ENCODE measurements around the gene MBNL2. TPM values are rescaled to one million over a fixed set of nuclear protein-coding genes. Genes with fewer than 3 reads are reported as not detected.

The MBNL2 gene
- total RNA-seq, 1 experiment from 2014 or later: 0.85 TPM

DNA sequence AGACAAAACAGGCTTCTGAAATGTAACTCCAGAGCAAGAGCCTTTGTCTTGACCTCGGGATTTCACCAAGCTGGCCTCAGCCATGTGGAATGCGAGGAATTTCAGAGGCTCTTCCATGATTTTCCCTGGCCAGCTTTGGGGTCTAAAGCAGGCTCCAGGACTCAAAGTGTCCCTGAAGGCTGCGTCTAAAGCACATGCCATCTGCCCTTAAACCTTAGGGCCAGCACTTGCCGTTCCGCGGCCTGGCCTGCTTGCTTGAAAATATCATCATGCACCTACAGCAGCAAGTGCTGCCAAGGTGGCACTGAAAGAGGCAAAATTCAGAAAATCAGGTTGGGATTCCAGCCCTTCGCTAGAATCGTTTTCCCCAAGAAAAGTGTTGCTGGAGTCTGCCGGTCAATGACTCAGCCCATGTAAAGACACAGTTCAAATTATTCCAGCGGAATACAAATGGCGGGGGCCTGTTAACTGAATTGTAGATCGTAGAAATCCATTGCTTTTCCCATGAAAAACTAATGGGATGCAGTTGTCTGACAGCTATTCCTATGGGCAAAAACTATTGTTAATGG is 106.2 kb downstream of the MBNL2 start:
- H3K27ac Mint-ChIP-seq: no peak overlapping the region; the same call in none of the 2 replicates
- DNase-seq (ENCODE audit: low spot score) (peak; percentile 57), ATAC-seq (peak; percentile 97)
- no peak overlapping the region for H3K4me3 Mint-ChIP-seq
- CTCF ChIA-PET: interaction anchor here (0.6 to 0.7 kb wide), 3 partner anchors 16 to 59 kb away, joined by 3 to 5 read pairs (median 4); no protein-coding TSS in a partner anchor
- TF ChIP-seq ZNF317 (CRISPR knock-in tag; IDR thresholded peaks at IDR 0.05; ENCODE audit: borderline replicate concordance, low read depth) (no peak), ETV6 (CRISPR knock-in tag; IDR thresholded peaks at IDR 0.05) (no peak), SOX15 (CRISPR knock-in tag; IDR thresholded peaks at IDR 0.05) (no peak), NFYB (CRISPR knock-in tag; conservative IDR thresholded peaks at IDR 0.05; ENCODE audit: low read depth) (no peak), TCF7 (CRISPR knock-in tag; IDR thresholded peaks at IDR 0.05; ENCODE audit: low read depth) (no peak), NR3C1 (CRISPR knock-in tag; conservative IDR thresholded peaks at IDR 0.05; ENCODE audit: low read depth) (no peak)
- TF ChIP-seq, protein P1, sequence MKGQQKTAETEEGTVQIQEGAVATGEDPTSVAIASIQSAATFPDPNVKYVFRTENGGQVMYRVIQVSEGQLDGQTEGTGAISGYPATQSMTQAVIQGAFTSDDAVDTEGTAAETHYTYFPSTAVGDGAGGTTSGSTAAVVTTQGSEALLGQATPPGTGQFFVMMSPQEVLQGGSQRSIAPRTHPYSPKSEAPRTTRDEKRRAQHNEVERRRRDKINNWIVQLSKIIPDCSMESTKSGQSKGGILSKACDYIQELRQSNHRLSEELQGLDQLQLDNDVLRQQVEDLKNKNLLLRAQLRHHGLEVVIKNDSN (CRISPR knock-in tag; IDR thresholded peaks at IDR 0.05): no peak
- TF ChIP-seq, protein P2, sequence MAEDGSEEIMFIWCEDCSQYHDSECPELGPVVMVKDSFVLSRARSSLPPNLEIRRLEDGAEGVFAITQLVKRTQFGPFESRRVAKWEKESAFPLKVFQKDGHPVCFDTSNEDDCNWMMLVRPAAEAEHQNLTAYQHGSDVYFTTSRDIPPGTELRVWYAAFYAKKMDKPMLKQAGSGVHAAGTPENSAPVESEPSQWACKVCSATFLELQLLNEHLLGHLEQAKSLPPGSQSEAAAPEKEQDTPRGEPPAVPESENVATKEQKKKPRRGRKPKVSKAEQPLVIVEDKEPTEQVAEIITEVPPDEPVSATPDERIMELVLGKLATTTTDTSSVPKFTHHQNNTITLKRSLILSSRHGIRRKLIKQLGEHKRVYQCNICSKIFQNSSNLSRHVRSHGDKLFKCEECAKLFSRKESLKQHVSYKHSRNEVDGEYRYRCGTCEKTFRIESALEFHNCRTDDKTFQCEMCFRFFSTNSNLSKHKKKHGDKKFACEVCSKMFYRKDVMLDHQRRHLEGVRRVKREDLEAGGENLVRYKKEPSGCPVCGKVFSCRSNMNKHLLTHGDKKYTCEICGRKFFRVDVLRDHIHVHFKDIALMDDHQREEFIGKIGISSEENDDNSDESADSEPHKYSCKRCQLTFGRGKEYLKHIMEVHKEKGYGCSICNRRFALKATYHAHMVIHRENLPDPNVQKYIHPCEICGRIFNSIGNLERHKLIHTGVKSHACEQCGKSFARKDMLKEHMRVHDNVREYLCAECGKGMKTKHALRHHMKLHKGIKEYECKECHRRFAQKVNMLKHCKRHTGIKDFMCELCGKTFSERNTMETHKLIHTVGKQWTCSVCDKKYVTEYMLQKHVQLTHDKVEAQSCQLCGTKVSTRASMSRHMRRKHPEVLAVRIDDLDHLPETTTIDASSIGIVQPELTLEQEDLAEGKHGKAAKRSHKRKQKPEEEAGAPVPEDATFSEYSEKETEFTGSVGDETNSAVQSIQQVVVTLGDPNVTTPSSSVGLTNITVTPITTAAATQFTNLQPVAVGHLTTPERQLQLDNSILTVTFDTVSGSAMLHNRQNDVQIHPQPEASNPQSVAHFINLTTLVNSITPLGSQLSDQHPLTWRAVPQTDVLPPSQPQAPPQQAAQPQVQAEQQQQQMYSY (CRISPR knock-in tag; IDR thresholded peaks at IDR 0.05): no peak
- no peaks in the 10 kb centered on the region for H3K36me3 Mint-ChIP-seq
- peaks cover 19% of the 10 kb centered on the region for H3K4me1 Mint-ChIP-seq
- POLR2A ChIA-PET: no interaction called here
- no peaks in the 10 kb centered on the region for H3K27me3 Mint-ChIP-seq (ENCODE audit: low read depth)
- no peaks in the 10 kb centered on the region for H3K9me3 Mint-ChIP-seq

DNA sequence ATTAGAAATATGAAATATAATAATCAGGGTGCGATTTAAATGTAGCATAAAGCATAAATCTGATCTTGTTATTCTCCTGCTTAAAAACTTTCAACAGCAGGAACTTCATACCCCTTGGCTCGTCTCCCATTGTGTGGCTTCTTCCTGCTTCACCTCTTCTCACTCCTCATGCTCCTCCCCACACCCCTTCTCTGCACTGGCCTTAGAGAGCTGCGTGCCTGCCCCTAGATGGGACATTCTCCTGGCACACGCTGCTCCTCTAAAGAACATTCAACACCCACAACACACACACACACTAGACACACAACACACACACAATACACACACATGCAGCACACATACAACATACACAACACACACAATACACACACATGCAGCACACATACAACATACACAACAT is 107.2 kb downstream of the MBNL2 start:
- no peaks in the 10 kb centered on the region for H3K36me3 Mint-ChIP-seq
- TF ChIP-seq ZNF121 (CRISPR knock-in tag; IDR thresholded peaks at IDR 0.05): no peak
- TF ChIP-seq, protein P3, sequence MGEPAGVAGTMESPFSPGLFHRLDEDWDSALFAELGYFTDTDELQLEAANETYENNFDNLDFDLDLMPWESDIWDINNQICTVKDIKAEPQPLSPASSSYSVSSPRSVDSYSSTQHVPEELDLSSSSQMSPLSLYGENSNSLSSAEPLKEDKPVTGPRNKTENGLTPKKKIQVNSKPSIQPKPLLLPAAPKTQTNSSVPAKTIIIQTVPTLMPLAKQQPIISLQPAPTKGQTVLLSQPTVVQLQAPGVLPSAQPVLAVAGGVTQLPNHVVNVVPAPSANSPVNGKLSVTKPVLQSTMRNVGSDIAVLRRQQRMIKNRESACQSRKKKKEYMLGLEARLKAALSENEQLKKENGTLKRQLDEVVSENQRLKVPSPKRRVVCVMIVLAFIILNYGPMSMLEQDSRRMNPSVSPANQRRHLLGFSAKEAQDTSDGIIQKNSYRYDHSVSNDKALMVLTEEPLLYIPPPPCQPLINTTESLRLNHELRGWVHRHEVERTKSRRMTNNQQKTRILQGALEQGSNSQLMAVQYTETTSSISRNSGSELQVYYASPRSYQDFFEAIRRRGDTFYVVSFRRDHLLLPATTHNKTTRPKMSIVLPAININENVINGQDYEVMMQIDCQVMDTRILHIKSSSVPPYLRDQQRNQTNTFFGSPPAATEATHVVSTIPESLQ (CRISPR knock-in tag; IDR thresholded peaks at IDR 0.05): no peak
- no peak for TF ChIP-seq CREB1 (CRISPR knock-in tag; IDR thresholded peaks at IDR 0.05)
- DNase-seq (ENCODE audit: low spot score): no peak
- CTCF ChIA-PET: no interaction called here
- POLR2A ChIA-PET: interaction anchor here (0.5 kb wide), 1 partner anchor 518 kb away, joined by 8 read pairs; no protein-coding TSS in a partner anchor
- H3K27me3 Mint-ChIP-seq (ENCODE audit: low read depth): no peaks in the 10 kb centered on the region
- H3K9me3 Mint-ChIP-seq: no peaks in the 10 kb centered on the region
- no peak overlapping the region; the same call in 1 of the 2 replicates for H3K27ac Mint-ChIP-seq
- ATAC-seq: no peak
- H3K4me3 Mint-ChIP-seq: no peak overlapping the region
- peaks cover 21% of the 10 kb centered on the region for H3K4me1 Mint-ChIP-seq

DNA sequence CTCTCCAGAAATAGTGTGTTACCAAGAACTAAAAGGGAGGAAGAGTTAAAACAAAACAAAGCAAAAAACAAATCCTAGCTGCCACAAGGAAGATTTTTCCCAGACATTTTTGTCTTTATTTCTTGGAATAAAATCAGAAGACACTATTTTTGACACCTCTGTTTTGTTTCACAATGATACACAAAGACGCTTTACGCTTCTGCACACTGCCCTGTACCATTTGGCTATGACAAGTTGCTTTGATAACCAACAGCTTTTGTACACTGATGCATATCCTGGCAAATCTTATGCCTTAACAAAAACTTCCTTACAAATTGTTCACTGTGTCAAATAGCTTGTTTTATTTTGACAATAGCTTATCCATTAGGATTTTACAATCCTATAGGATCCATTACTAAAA is 108.3 kb downstream of the MBNL2 start:
- Mint-ChIP-seq H3K4me3 (no peak overlapping the region), H3K4me1 (peaks cover 25% of the 10 kb centered on the region)
- TF ChIP-seq, protein P4, sequence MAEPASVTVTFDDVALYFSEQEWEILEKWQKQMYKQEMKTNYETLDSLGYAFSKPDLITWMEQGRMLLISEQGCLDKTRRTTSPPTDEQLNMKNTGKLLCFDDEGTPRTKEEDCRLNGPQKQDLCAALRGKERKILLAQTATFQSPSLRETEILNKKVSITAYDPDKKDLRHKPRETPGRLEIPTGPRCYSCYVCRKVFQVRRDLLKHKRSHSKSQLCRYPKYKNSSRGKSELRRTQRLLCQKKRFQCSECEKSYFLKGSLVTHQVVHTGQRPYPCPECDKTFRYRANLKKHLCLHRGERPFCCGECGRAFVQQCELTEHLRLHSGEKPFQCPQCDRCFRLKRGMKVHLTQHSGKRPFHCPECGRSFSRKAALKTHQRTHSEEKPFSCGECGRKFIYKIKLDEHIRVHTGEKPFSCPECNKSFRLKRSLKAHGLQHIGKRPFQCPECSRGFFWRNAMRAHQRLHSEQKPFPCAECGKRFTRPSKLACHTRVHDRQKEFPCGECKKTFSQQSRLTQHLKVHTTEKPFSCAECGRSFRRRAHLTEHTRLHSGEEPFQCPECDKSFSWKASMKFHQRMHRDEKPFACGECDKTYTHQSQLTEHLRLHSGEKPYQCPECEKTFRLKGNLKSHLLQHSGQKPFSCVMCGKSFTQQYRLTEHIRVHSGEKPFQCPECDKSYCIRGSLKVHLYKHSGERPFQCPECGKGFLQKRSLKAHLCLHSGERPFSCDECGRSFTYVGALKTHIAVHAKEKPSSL (CRISPR knock-in tag; conservative IDR thresholded peaks at IDR 0.05): no peak
- TF ChIP-seq JAZF1 (CRISPR knock-in tag; IDR thresholded peaks at IDR 0.05): no peak
- TF ChIP-seq ZNF219 (CRISPR knock-in tag; IDR thresholded peaks at IDR 0.05; ENCODE audit: borderline replicate concordance): no peak
- TF ChIP-seq, protein P5, sequence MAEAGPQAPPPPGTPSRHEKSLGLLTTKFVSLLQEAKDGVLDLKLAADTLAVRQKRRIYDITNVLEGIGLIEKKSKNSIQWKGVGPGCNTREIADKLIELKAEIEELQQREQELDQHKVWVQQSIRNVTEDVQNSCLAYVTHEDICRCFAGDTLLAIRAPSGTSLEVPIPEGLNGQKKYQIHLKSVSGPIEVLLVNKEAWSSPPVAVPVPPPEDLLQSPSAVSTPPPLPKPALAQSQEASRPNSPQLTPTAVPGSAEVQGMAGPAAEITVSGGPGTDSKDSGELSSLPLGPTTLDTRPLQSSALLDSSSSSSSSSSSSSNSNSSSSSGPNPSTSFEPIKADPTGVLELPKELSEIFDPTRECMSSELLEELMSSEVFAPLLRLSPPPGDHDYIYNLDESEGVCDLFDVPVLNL (CRISPR knock-in tag; IDR thresholded peaks at IDR 0.05; ENCODE audit: borderline replicate concordance, low read depth): no peak
- TF ChIP-seq, protein P6, sequence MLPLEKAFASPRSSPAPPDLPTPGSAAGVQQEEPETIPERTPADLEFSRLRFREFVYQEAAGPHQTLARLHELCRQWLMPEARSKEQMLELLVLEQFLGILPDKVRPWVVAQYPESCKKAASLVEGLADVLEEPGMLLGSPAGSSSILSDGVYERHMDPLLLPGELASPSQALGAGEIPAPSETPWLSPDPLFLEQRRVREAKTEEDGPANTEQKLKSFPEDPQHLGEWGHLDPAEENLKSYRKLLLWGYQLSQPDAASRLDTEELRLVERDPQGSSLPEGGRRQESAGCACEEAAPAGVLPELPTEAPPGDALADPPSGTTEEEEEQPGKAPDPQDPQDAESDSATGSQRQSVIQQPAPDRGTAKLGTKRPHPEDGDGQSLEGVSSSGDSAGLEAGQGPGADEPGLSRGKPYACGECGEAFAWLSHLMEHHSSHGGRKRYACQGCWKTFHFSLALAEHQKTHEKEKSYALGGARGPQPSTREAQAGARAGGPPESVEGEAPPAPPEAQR (CRISPR knock-in tag; IDR thresholded peaks at IDR 0.05): no peak
- TF ChIP-seq, protein P2 (CRISPR knock-in tag; IDR thresholded peaks at IDR 0.05): no peak

More for the DNA sequence above, 108.3 kb downstream of the MBNL2 start:
- DNase-seq (ENCODE audit: low spot score): no peak
- ChIA-PET POLR2A (no interaction called here), CTCF (interaction anchor here (1.9 kb wide), 1 partner anchor 220 kb away, joined by 7 read pairs; no protein-coding TSS in a partner anchor)
- Mint-ChIP-seq H3K27me3 (ENCODE audit: low read depth) (no peaks in the 10 kb centered on the region), H3K9me3 (no peaks in the 10 kb centered on the region), H3K36me3 (no peaks in the 10 kb centered on the region), H3K27ac (no peak overlapping the region)
- ATAC-seq: no peak
